Fibroblast of the conjunctiva (primary cell): Measurements from ENCODE around the gene REEP6.
A peak's percentile ranks its signal among the peaks of the same experiment; 100 is the strongest.
"Not testable (repeated sequence)": the region's sequence is repeated elsewhere in the genome, so short reads cannot be mapped to it uniquely, and the experiment has no call there.

Experiments used
- DNase-seq: peaks from one replicate; pipeline ENCODE4 v3.0.0-alpha.2; 2010; ENCODE audit warnings: low read depth

REEP6 gene

DNA sequence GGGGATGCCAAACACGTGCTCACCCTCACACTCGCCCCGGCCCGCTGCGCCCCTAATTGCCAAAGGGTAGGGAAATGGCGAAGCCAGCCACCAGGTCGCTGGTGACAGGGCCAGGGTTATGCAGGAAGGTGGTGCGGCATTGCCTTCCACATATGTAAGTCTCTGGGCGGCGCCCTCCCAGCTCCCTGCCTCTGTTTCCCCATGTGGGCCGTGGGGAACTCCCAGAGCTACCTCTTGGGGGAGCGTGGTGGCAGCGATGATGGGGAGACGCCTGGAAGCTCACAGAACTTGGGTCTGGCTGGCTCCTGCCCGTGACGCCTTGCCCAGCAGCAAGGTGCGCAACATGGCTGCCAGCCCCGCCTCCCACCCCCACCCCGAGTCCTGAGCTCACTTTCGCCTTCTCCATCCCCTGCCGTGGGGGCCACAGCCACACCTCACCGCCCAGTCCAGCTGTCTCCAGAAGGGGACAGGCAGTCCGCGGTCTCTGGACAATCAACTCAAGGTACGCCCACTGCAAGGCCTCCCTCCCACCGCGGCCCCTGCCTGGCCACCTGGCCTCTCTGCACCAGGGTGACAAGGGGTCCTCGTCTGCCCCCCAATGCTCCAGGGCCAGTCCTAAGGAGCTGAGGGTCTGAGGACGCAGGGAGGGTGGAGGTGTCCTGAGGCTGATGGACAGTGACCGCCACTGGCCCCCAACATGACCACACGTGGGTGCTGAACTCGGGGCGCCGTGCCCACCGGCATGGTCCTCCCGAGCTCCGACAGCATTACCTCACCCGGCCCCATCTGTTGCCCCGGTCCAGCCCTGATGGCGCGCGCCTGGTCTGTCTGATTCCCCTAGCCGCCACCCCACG is 18.5 kb upstream of the REEP6 start:
- no peak for DNase-seq

GRCh38 chr19:1473085-1473851 is 17.7 kb upstream of the REEP6 start:
- no peak for DNase-seq

DNA sequence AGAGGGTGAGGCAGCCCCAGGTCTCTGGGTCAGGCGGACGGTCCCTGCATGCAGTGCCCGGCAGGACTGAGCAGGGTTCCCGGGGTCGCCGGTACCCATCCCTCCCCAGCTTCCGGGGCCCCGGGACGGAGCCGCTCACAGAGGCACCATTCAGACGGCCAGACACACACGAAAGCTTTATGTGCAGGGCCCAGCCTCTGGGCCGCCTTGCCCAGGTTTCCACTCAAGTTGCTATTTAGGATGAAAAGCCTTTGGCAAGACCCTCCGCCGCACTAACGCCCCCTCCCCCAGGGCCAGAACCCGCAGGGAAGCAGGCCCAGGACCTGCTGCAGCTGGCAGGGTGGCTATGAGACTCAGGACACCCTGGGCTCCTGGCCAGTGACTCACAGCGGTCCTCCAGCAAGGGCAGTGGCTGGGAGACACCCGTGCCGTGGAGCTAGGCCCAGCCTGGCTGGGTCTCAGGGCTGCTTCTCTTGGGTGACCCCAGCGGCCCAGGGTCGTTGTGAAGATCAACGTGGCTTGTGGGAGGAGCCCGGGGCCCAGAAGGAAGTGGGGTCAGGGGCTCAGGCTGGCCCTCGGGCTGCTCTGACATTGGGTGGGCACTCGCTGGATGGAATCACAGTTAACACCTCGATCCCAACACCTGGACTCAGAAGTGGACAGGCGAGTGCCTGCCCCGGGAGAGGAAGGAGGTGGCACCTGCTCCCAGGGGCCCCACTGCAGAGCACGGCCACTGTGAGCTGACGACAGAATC is 16.8 kb upstream of the REEP6 start:
- no peak for DNase-seq

- DNase-seq: no peak
These were observed 16.1 kb upstream of the REEP6 start for GRCh38 chr19:1474765-1475351.

DNA sequence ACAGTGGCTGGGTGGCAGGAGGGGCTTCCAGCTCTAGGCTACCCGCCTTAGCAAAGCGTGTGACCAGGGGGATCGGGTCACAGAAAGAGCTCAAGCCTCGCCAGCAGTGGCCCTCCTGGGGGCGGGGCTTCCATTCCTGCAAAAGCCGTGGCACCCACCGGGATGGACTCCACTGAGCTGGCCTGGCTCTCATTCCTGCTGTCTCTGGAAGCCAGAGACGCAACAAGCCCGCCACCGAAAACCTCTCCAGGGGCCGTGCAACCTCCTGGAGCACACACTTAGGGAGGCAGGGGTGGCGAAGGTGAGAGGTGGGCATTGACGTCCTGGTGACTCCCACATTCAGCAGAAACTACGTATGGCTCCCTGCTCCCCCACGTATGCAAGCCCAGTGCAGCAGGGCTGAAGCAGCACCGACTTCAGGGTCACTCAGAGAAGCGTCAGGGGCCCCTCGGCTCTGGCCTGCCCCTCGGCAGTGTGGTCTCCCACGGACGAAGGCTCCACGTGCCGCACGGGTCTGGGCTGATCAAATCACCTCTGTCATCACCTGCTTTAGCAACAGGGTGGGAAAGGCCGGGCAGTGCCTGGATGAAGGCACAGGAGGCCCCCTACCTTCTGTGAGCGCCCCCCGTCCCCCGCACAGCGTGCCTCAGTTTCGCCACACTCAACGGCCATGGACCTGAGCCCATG is 15.1 kb upstream of the REEP6 start:
- DNase-seq: no peak

DNA sequence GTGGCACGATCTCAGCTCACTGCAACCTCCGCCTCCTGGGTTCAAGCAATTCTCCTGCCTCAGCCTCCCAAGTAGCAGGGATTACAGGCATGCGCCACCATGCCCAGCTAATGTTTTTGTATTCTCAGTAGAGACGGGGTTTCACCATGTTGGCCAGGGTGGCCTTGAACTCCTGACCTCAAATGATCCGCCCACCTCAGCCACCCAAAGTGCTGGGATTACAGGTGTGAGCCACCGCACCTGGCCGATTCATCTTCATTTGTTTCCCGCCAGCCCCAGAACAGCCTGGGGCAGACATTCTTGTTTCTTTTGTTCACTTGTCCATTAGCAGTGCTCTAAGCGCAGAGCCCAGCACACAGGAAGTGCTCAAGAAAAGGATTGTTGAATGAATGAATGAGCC is 13.9 kb upstream of the REEP6 start:
- not testable (repeated sequence) for DNase-seq

DNA sequence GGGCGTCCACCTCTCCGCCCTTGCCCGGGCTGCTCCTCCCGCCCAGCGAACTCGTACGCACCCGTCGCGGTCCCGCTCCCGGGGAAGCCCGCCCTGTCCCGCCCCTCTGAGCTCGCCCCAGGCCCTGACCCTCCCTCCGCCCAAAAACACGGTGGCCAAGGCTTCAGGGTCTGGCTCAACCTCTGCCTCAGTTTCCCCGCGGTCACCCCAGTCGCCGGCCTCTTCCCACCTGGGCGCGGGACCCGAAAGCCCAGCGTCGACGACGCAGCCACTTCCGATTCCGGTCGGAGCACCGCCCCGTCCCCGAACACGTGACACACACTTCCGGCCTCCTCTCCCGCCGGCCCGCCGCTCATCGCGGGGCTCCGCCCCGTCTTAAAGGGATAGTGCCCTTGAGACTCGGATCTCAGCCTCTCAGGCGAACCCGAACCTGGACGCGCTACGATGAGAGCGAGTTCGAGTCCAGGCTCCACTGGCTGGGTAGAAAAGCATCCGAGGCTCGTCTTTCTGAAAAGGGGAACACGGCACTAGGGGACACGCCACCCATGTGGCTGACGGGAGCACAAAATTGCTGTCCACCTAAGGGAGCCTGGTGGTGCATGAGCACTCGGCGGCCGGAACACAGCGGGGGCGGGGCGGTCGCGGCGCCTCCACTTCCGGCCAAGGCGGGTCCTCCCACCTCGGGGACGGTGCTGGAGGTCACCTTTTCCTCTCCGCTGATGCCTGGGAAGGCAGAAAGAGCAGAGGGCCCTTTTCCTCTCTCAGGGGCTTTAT is 11.9 kb upstream of the REEP6 start, which contains the start of gene C19orf25:
TSS of gene C19orf25 (minus strand) at position 282 of the 774 bp plus-strand sequence. CDS start 312 bp downstream, outside the sequence.
- DNase-seq: peak; percentile 82

DNA sequence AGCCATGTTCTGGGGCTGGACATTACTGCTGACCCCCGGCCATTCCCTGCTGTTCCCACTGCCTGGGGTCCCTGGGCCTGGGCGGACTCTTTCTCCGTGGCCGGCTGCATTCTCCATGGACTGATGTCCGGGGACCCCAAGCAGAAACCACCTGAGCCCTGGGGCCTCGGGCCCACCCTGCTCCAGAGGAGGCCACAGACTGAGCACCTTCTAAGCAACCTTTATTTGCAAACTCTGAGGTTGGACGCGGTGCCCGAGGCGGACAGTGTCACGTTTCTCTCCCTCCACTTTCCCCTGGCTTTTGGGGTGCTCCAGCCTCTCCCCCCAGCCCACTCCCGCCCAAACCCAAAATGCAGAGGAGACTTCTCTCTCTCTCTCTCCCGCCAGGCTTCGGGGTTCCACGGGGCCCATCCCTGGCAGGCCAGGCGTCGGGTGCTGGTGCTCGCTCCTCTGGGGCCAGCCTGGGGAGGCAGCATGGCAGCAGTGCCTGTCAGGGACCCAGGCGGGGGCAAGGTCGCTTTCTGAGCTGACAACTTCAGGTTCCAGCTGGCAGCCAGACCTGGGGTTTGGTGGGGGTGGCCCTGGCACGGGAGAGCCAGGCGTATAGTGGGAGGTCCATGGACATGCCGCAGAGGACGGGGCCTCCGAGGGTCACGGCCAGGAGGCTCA is 9.6 kb upstream of the REEP6 start:
- no peak for DNase-seq

DNA sequence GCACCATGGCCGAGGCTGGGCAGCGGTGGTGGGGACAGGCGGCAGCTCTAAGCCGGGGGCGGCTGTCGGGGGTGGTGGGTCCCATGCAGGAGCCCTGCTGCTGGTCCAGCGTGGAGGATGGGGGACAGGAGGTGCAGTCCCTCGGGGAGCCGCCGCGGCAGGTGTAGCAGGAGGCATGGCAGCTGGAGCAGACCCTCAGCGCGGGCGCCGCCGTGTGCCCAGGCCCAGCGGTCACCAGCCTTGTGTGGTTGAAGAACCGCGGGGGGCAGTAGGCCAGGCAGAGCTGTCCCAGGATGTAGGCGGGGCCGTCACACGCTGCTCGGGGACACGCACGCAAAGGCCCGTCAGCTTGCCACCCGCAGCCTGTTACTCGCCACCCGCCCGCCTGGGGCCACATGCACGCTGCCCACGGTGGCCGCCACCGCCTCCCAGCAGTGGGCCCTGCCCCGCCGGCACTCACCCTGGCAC is 9.1 kb upstream of the REEP6 start:
- no peak for DNase-seq

DNA sequence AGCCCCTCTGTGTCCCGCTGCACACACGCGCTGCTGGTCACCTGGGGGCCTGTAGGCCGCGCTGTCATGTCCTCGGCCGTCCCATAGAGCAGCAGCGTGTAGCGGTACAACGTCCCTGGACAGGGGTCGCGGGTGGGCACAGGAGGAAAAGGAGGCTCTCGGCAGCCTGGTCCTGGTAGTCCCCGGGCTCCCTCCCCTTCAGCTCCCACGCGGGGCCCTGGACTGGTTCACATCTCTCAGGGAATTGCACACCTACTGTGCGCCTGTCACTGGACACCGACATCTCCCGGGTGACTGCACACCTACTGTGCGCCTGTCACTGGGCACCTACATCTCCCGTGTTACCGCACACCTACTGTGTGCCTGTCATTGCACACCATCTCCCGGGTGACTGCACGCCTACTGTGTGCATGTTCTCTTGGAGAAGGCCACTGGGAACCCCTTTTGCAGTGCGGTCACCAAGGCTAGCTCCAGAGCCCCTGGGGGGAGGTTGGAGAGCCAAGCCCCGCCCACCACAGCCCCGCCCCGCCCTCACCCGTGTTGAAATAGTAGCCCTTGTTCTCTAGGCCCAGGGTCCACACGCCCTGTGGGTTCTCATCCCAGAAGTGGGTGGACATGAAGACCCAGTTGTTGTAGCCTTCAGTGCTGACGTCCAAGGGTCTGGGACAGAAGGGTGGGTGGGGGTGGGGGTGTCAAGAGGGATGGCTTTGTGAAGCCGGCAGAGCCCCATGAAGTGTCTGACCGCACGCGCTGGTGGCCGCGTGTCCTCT is 8.4 kb upstream of the REEP6 start:
- DNase-seq: no peak

GRCh38 chr19:1483131-1483978 is 7.6 kb upstream of the REEP6 start:
- no peak for DNase-seq

DNA sequence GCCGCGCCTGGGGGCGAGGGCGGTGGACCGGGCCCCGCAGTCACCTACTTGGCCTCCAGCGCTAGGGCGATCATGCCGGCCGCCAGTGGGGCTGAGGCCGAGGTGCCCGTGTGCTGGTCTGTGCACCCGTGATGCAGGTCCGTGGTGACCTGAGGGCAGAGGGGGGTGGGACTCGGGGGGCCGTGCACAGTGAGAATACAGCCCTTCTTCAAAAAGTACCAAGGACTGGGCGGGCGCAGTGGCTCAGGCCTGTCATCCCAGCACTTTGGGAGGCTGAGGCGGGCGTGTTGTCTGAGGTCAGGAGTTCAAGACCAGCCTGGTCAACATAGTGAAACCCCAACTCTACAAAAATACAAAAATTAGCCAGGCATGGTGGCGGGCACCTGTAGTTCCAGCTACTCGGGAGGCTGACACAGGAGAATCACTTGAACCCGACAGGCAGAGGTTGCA is 7.0 kb upstream of the REEP6 start:
- no peak for DNase-seq

- no peak for DNase-seq
These were observed 4.0 kb upstream of the REEP6 start for GRCh38 chr19:1486720-1487575.

DNA sequence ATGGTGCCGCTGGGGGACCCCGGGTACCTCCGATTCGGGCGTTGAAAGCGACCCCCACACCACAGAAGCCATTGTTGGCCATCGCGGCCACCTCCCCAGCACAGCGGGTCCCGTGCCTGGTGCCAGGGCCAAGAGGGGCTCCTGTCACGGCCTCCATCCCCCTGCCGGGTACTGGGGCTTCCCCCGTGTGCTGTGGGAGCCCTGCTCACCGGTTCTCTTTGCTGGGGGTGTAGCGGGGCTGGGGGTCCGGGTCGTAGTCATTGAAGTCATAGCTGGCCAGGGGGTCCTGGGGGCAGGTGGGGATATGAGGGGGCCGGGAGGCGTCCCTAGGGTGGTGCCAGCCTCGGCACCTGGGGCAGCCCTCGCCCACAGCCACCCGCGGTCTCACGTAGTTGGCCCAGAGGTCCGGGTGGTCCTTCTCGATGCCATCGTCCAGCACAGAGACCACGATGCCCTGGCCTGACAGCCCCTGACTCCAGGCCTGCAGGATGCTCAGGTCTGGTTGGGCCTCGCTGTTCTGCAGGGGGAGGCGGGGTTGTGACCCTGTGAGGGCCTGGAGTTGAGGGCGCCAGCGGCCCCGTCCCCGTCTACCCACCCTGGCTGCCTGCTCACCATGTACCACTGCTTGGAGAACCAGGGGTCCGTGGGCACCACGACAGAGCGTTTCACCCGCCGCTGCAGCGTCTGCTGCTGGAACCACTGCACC is 3.3 kb upstream of the REEP6 start:
- DNase-seq: no peak

GRCh38 chr19:1488282-1488601 is 2.7 kb upstream of the REEP6 start:
- no peak for DNase-seq

- no peak for DNase-seq
These were observed 1.3 kb upstream of the REEP6 start for GRCh38 chr19:1489463-1490310.
